K562 (cell line): Measurements from ENCODE around the gene CDH1. TPM values are rescaled to one million over a fixed set of nuclear protein-coding genes. Genes with fewer than 3 reads are reported as not detected.

Experiments used
- ATAC-seq: fragments of 200-7000 bp; cut with Tn5 transposase; 3 replicates; pipeline ENCODE4 v1.9.1; 2020; ENCODE audit warnings: moderate library complexity
- BruUV-seq: library from RNA; stranded (reverse); fragments of 400-500 nt; replicated peaks from 2 replicates; lab custom pipeline; 2021; lab: Mats Ljungman, UMichigan
- CTCF ChIA-PET: fragments of 300-600 bp; formaldehyde crosslinking; extraction: SDS; loops from one replicate; lab custom pipeline; 2021; ENCODE audit warnings: low intra/inter-chr PET ratio; lab: Yijun Ruan, JAX
- POLR2A ChIA-PET: fragments of 300-600, 350-650 bp; sonication (Branson Sonifier 250); formaldehyde crosslinking; extraction: SDS; loops from one replicate; lab custom pipeline; 2021; ENCODE audit warnings: antibody characterized with exemption, inconsistent platforms; lab: Yijun Ruan, JAX
- DNase-seq, 4 experiments: peaks; one replicate each; pipeline versions ENCODE4 v3.0.0 to v3.0.0-alpha.2; 2011 to 2018; ENCODE audit warnings: low spot score in 3 of 4, mixed read lengths in 3 of 4; ENCODE audit errors: extremely low read depth in 1 of 4
- FAIRE-seq: peaks from 2 replicates; lab custom pipeline; 2011; peaks lifted over from hg19 to GRCh38; lab: Jason Lieb, UNC
- H2AFZ ChIP-seq: 2 replicates; pipeline ENCODE4 v1.6.0; 2011; ENCODE audit warnings: low read depth, low read length, control low read depth, inconsistent platforms
- H3K27ac ChIP-seq: fragments of 200-600 bp; 3 replicates; pipeline ENCODE4 v1.8.0; 2011; ENCODE audit warnings: low read depth, mild to moderate bottlenecking, control low read depth, inconsistent platforms, low read length, moderate library complexity, mixed read lengths; ENCODE audit errors: extremely low read depth
- H3K27me3 ChIP-seq, 2 experiments: fragments of 300-600 bp in 1 of 2; 2 replicates in 1 of 2; 3 replicates in 1 of 2; pipeline versions ENCODE4 v1.6.0 to v1.8.0; 2011; ENCODE audit warnings: inconsistent platforms in 2 of 2, low read length in 2 of 2, mild to moderate bottlenecking in 1 of 2, mixed read lengths in 1 of 2, moderate library complexity in 1 of 2; ENCODE audit not compliant: control insufficient read depth in 2 of 2, insufficient read depth in 2 of 2
- H3K36me3 ChIP-seq: fragments of 300-600 bp; 3 replicates; pipeline ENCODE4 v1.8.0; 2011; ENCODE audit warnings: mild to moderate bottlenecking, low read length, inconsistent platforms; ENCODE audit not compliant: control insufficient read depth, insufficient read depth
- H3K4me1 ChIP-seq, 2 experiments: fragments of 200-600 bp in 1 of 2; replicated peaks in 1 of 2; 2 replicates in 1 of 2; 3 replicates in 1 of 2; pipeline versions ENCODE4 v1.5.1 to v1.8.0; 2011; ENCODE audit warnings: inconsistent platforms in 2 of 2, low read length in 2 of 2, mild to moderate bottlenecking in 1 of 2, mixed read lengths in 1 of 2, moderate library complexity in 1 of 2; ENCODE audit not compliant: control insufficient read depth in 2 of 2, insufficient read depth in 2 of 2
- H3K4me2 ChIP-seq: 2 replicates; pipeline ENCODE4 v1.6.1; 2011; ENCODE audit warnings: low read length, control low read depth, inconsistent platforms, mixed read lengths; ENCODE audit not compliant: insufficient read depth
- H3K4me3 ChIP-seq: fragments of 200-600 bp; sonication (generic), shearing (Covaris generic); 2 replicates; pipeline ENCODE4 v1.5.1; 2016; ENCODE audit warnings: control low read depth, inconsistent platforms
- H3K79me2 ChIP-seq: fragments of 200-600 bp; 3 replicates; pipeline ENCODE4 v1.8.0; 2011; ENCODE audit warnings: low read length, inconsistent platforms; ENCODE audit not compliant: control insufficient read depth, insufficient read depth
- H3K9ac ChIP-seq, 2 experiments: 2 replicates each; pipeline versions ENCODE4 v1.6.0 to v1.6.1; 2011; ENCODE audit warnings: low read depth in 2 of 2, low read length in 2 of 2, control low read depth in 1 of 2, inconsistent platforms in 1 of 2, mild to moderate bottlenecking in 1 of 2, mixed read lengths in 1 of 2; ENCODE audit not compliant: insufficient read depth in 1 of 2
- H3K9me1 ChIP-seq: one replicate; pipeline ENCODE4 v1.6.0; 2011; ENCODE audit warnings: inconsistent platforms, mild to moderate bottlenecking, low read length, moderate library complexity; ENCODE audit not compliant: control insufficient read depth, insufficient read depth
- H3K9me3 ChIP-seq: replicated peaks from 2 replicates; pipeline ENCODE4 v1.5.1; 2011; ENCODE audit warnings: low read depth, low read length, inconsistent platforms; ENCODE audit not compliant: control insufficient read depth, insufficient read depth
- H4K20me1 ChIP-seq: replicated peaks from 2 replicates; pipeline ENCODE4 v1.6.1; 2011; ENCODE audit warnings: low read length, inconsistent platforms, mixed read lengths; ENCODE audit not compliant: control insufficient read depth, insufficient read depth
- BCOR ChIP-seq: fragments of 450-650 bp; IDR thresholded peaks from 2 replicates; pipeline ENCODE4 v1.6.1; 2016
- L3MBTL2 ChIP-seq: fragments of 450-650 bp; IDR thresholded peaks from 2 replicates; pipeline ENCODE4 v1.6.1; 2016; ENCODE audit warnings: mild to moderate bottlenecking, moderate library complexity
- PRDM10 ChIP-seq: fragments of 450-650 bp; IDR thresholded peaks from 2 replicates; pipeline ENCODE4 v1.6.1; 2018; ENCODE audit not compliant: partially characterized antibody
- SNAPC5 ChIP-seq: fragments of 250-450 bp; sonication (Bioruptor Pico); IDR thresholded peaks from 2 replicates; pipeline ENCODE4 v1.8.0; 2021; ENCODE audit warnings: moderate library complexity, mild to moderate bottlenecking, inconsistent platforms
- ZNF436 ChIP-seq: fragments of 250-450, 450-650 bp; sonication (Bioruptor Pico); formaldehyde crosslinking; IDR thresholded peaks from 2 replicates; pipeline ENCODE4 v1.7.0; 2020; ENCODE audit warnings: mild to moderate bottlenecking
- WGBS: fragments of 100-300 bp; shearing (Covaris generic); methylation state at CpG from one replicate; pipeline ENCODE4 v1.1.6; 2016; ENCODE audit warnings: low coverage, mixed read lengths; ENCODE audit not compliant: insufficient coverage; ENCODE audit errors: missing lambda C conversion rate; 5-methylcytosine and 5-hydroxymethylcytosine counted together
- in situ Hi-C: fragments of 300-500 bp; cut with MboI; formaldehyde crosslinking; loops from 4 replicates; pipeline ENCODE4 v1.15.0; 2018; ENCODE audit warnings: inconsistent platforms, mixed read lengths
- intact Hi-C: fragments of 100-400 bp; cut with micrococcal nuclease; formaldehyde crosslinking; loops from 2 replicates; pipeline ENCODE4 v1.14.2; 2022
- polyA plus RNA-seq, 8 experiments: library from polyadenylated mRNA; depleted of rRNA in 4 of 8; stranded (reverse) in 5 of 8; unstranded in 3 of 8; fragments of >200 nt; fragmentation: Nextera tagmentation in 2 of 8; fragmentation: Illumina TruSeq in 1 of 8; extraction: Ambion mirVana in 2 of 8; extraction: Trizol in 1 of 8; gene quantifications; 2 replicates each; pipeline versions ENCODE4 v1.2.1 to v1.2.3, GENCODE V29; 2011 to 2014; ENCODE audit warnings: inconsistent platforms in 1 of 8, missing spikeins in 1 of 8
- total RNA-seq, 7 experiments: library from RNA; depleted of rRNA in 6 of 7; stranded (reverse); fragments of >200 nt in 6 of 7; fragmentation: Illumina TruSeq in 2 of 7; extraction: Trizol in 2 of 7; gene quantifications; 2 replicates each; pipeline versions ENCODE4 v1.2.1 to v1.2.3, GENCODE V29; 2011 to 2021; ENCODE audit warnings: low replicate concordance in 1 of 7

CDH1 gene
- total and polyA plus RNA-seq, 9 of the 15 experiments (the other 6 are each of a cell fraction or from before 2014, with no cell fraction given), result 0.01 to 0.69 TPM; not detected in 7

GRCh38 chr16:68737730-68738629 lies 888 bp downstream of the CDH1 start:
- no peak for DNase-seq
- H3K4me3 ChIP-seq, result no peak overlapping the region
- FAIRE-seq, result no peak
- H3K9me1 ChIP-seq, result no peaks in the 10 kb centered on the region
- H3K9me3 ChIP-seq, result no peaks in the 10 kb centered on the region
- TF ChIP-seq SNAPC5 (CRISPR knock-in tag) (no peak), ZNF436 (CRISPR knock-in tag) (no peak), L3MBTL2 (no peak), PRDM10 (peak; percentile 39), BCOR (no peak)
- peaks cover 33 to 37% of the 10 kb centered on the region in 2 experiments for H3K4me1 ChIP-seq
- no TSS peak for BruUV-seq
- in situ Hi-C loops, result no loop called here
- no peaks in the 10 kb centered on the region for H3K27me3 ChIP-seq
- intact Hi-C loops, result no loop called here
- no peak for ATAC-seq
- POLR2A ChIA-PET, result no interaction called here
- H3K27ac ChIP-seq, result no peak overlapping the region
- no peaks in the 10 kb centered on the region for H3K36me3 ChIP-seq
- peak overlapping the region in 1 of 2 experiments; percentile 16; a peak in 1 of 4 replicates for H3K9ac ChIP-seq
- no peaks in the 10 kb centered on the region for H3K79me2 ChIP-seq
- 81% methylated on average over 20 of the region's 58 CpGs for WGBS
- H3K4me2 ChIP-seq, result no peak overlapping the region
- CTCF ChIA-PET, result no interaction called here
- no peaks in the 10 kb centered on the region for H4K20me1 ChIP-seq
- H2AFZ ChIP-seq, result no peak overlapping the region
